NCI-H2029 treated with DMSO at 0.1 percent for 48 hours (cell line): ENCODE results near the gene TRAPPC8.
"Not testable (repeated sequence)": the region's sequence is repeated elsewhere in the genome, so short reads cannot be mapped to it uniquely, and the experiment has no call there.

Source experiments
- DNase-seq: peaks from one replicate; lab custom pipeline; 2025; lab: John Stamatoyannopoulos, UW

The TRAPPC8 gene

GRCh38 chr18:31942999-31943877 is at the start of gene TRAPPC8:
Gene TRAPPC8, minus strand, starts transcription at chr18:31943128. Its CDS starts 364 bp downstream, at chr18:31942764.
- DNase-seq, result peak; percentile 92

- DNase-seq, result no peak
Observed at GRCh38 chr18:31990823-31991222, 47.9 kb upstream of the TRAPPC8 start.

- no peak for DNase-seq
Observed at GRCh38 chr18:31983976-31984375, 41.0 kb upstream of the TRAPPC8 start.

- no peak for DNase-seq
Observed at GRCh38 chr18:31983020-31983419, 40.1 kb upstream of the TRAPPC8 start.

GRCh38 chr18:31980863-31981262 is 37.9 kb upstream of the TRAPPC8 start:
- no peak for DNase-seq

- DNase-seq, result no peak
Observed at GRCh38 chr18:31979714-31980113, 36.8 kb upstream of the TRAPPC8 start.

- no peak for DNase-seq
Observed at GRCh38 chr18:31978616-31979015, 35.7 kb upstream of the TRAPPC8 start.

GRCh38 chr18:31977270-31977872 is 34.4 kb upstream of the TRAPPC8 start:
- DNase-seq, result no peak

- DNase-seq, result no peak
Observed at GRCh38 chr18:31976242-31976641, 33.3 kb upstream of the TRAPPC8 start.

GRCh38 chr18:31973929-31974546 is 31.1 kb upstream of the TRAPPC8 start:
- DNase-seq, result no peak

- DNase-seq, result no peak
Observed at GRCh38 chr18:31970617-31971016, 27.7 kb upstream of the TRAPPC8 start.

GRCh38 chr18:31965316-31965970 is 22.5 kb upstream of the TRAPPC8 start:
- DNase-seq, result no peak

GRCh38 chr18:31957728-31958127 is 14.8 kb upstream of the TRAPPC8 start:
- no peak for DNase-seq

- DNase-seq, result no peak
Observed at GRCh38 chr18:31954349-31954748, 11.4 kb upstream of the TRAPPC8 start.

GRCh38 chr18:31953699-31954098 is 10.8 kb upstream of the TRAPPC8 start:
- not testable (repeated sequence) for DNase-seq

GRCh38 chr18:31952223-31952622 is 9.3 kb upstream of the TRAPPC8 start:
- no peak for DNase-seq

- no peak for DNase-seq
Observed at GRCh38 chr18:31950583-31950982, 7.7 kb upstream of the TRAPPC8 start.

- not testable (repeated sequence) for DNase-seq
Observed at GRCh38 chr18:31948349-31948748, 5.4 kb upstream of the TRAPPC8 start.

GRCh38 chr18:31946305-31947046 is 3.5 kb upstream of the TRAPPC8 start:
- DNase-seq, result no peak

GRCh38 chr18:31943878-31944816 is 1.2 kb upstream of the TRAPPC8 start:
- no peak for DNase-seq
